OCI-LY7 (cell line): ENCODE data around the gene SCGB1D4.

Experiments
- EZH2phosphoT487 ChIP-seq: fragments of 200-600 bp; sonication (generic); IDR thresholded peaks from 2 replicates; pipeline ENCODE4 v1.6.1; 2018; ENCODE audit warnings: low read depth, borderline replicate concordance, mild to moderate bottlenecking, mixed run types, antibody characterized with exemption, low read length, moderate library complexity, mixed read lengths
- TF ChIP-seq, protein P1 (sequence below): fragments of 200-600 bp; sonication (generic); conservative IDR thresholded peaks from 2 replicates; pipeline ENCODE4 v1.5.1; 2014; ENCODE audit warnings: mild to moderate bottlenecking, antibody characterized with exemption, low read length, moderate library complexity, mixed read lengths

DNA sequence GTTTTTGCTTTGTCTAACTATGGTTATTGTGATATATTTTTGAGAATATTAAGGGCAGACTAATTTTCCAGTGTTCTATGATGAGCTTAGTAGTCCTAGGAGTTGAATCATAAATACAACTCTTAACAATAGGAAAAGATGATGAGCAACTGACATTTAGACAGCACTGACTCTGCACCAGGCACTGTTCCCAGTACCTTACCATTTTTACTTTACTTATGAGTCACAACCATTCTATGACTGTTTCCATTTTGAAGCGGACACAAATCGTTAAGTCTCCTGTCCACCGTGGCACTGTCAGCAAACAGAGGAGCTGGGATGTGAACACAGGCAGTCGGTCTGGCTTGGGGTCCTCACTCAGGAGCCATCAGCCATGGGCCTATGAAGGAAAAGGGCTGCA is 32.3 kb downstream of the SCGB1D4 start:
- TF ChIP-seq, protein P1, sequence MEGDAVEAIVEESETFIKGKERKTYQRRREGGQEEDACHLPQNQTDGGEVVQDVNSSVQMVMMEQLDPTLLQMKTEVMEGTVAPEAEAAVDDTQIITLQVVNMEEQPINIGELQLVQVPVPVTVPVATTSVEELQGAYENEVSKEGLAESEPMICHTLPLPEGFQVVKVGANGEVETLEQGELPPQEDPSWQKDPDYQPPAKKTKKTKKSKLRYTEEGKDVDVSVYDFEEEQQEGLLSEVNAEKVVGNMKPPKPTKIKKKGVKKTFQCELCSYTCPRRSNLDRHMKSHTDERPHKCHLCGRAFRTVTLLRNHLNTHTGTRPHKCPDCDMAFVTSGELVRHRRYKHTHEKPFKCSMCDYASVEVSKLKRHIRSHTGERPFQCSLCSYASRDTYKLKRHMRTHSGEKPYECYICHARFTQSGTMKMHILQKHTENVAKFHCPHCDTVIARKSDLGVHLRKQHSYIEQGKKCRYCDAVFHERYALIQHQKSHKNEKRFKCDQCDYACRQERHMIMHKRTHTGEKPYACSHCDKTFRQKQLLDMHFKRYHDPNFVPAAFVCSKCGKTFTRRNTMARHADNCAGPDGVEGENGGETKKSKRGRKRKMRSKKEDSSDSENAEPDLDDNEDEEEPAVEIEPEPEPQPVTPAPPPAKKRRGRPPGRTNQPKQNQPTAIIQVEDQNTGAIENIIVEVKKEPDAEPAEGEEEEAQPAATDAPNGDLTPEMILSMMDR: no peak
- TF ChIP-seq EZH2phosphoT487: no peak
